Measurements from ENCODE around the gene PARD3. TPM values are rescaled to one million over a fixed set of nuclear protein-coding genes. Genes with fewer than 3 reads are reported as not detected.

Gene PARD3
- polyA plus RNA-seq, 1 donor from 2014 or later, result 12.4 TPM

- H3F3A ChIP-seq (ENCODE audit: insufficient read depth, low read length, poor library complexity, severe bottlenecking), result no peaks in the 10 kb centered on the region
- no peaks in the 10 kb centered on the region for H3K36me3 ChIP-seq (ENCODE audit: insufficient read depth, low read length)
- no peaks in the 10 kb centered on the region for H3K27me3 ChIP-seq (ENCODE audit: insufficient read depth, low read depth, low read length)
- no peak overlapping the region for H3K27ac ChIP-seq (ENCODE audit: low read length)
- no peak overlapping the region for H3K4me3 ChIP-seq (ENCODE audit: low read length)
- H4K20me1 ChIP-seq (ENCODE audit: insufficient read depth), result no peaks in the 10 kb centered on the region
- TF ChIP-seq REST (IDR thresholded peaks at IDR 0.05; ENCODE audit: borderline replicate concordance) (no peak), POLR2AphosphoS5 (IDR thresholded peaks at IDR 0.05) (no peak), SMC3 (conservative IDR thresholded peaks at IDR 0.05; ENCODE audit: poor library complexity) (no peak), EP300 (conservative IDR thresholded peaks at IDR 0.05; ENCODE audit: poor library complexity, severe bottlenecking) (no peak), EZH2 (IDR thresholded peaks at IDR 0.05; ENCODE audit: borderline replicate concordance, insufficient read depth, low read length, poor library complexity, severe bottlenecking) (no peak), CTCF (IDR thresholded peaks at IDR 0.05; ENCODE audit: poor library complexity, severe bottlenecking) (no peak), MXI1 (conservative IDR thresholded peaks at IDR 0.05; ENCODE audit: poor library complexity, severe bottlenecking) (no peak), RAD21 (conservative IDR thresholded peaks at IDR 0.05) (no peak), TAF1 (IDR thresholded peaks at IDR 0.05; ENCODE audit: low read depth) (no peak)
- H2AFZ ChIP-seq (ENCODE audit: low read depth, low read length), result no peak overlapping the region
- H3K4me2 ChIP-seq (ENCODE audit: low read length), result no peak overlapping the region
- no peaks in the 10 kb centered on the region for H3K9me2 ChIP-seq (ENCODE audit: insufficient read depth, low read length)
- H3K9me3 ChIP-seq (ENCODE audit: low read length), result no peaks in the 10 kb centered on the region
- H3K9ac ChIP-seq (ENCODE audit: low read length), result no peak overlapping the region
- H3K79me2 ChIP-seq (replicated peaks; ENCODE audit: insufficient read depth, low read length), result no peaks in the 10 kb centered on the region
Observed at GRCh38 chr10:34255035-34255434, 560.1 kb downstream of the PARD3 start.

- Histone ChIP-seq H3F3A (ENCODE audit: insufficient read depth, low read length, poor library complexity, severe bottlenecking) (no peaks in the 10 kb centered on the region), H3K79me2 (replicated peaks; ENCODE audit: insufficient read depth, low read length) (no peaks in the 10 kb centered on the region), H3K9me2 (ENCODE audit: insufficient read depth, low read length) (no peaks in the 10 kb centered on the region), H3K4me2 (ENCODE audit: low read length) (no peak overlapping the region), H4K20me1 (ENCODE audit: insufficient read depth) (no peaks in the 10 kb centered on the region), H3K27ac (ENCODE audit: low read length) (no peak overlapping the region), H3K36me3 (ENCODE audit: insufficient read depth, low read length) (no peaks in the 10 kb centered on the region), H2AFZ (ENCODE audit: low read depth, low read length) (no peak overlapping the region), H3K27me3 (ENCODE audit: insufficient read depth, low read depth, low read length) (no peaks in the 10 kb centered on the region), H3K9ac (ENCODE audit: low read length) (no peak overlapping the region), H3K9me3 (ENCODE audit: low read length) (no peaks in the 10 kb centered on the region), H3K4me3 (ENCODE audit: low read length) (no peak overlapping the region)
- TF ChIP-seq POLR2AphosphoS5 (IDR thresholded peaks at IDR 0.05), result no peak
- no peak for TF ChIP-seq REST (IDR thresholded peaks at IDR 0.05; ENCODE audit: borderline replicate concordance)
- no peak for TF ChIP-seq TAF1 (IDR thresholded peaks at IDR 0.05; ENCODE audit: low read depth)
- TF ChIP-seq SMC3 (conservative IDR thresholded peaks at IDR 0.05; ENCODE audit: poor library complexity), result no peak
- no peak for TF ChIP-seq EZH2 (IDR thresholded peaks at IDR 0.05; ENCODE audit: borderline replicate concordance, insufficient read depth, low read length, poor library complexity, severe bottlenecking)
- TF ChIP-seq EP300 (conservative IDR thresholded peaks at IDR 0.05; ENCODE audit: poor library complexity, severe bottlenecking), result no peak
- no peak for TF ChIP-seq MXI1 (conservative IDR thresholded peaks at IDR 0.05; ENCODE audit: poor library complexity, severe bottlenecking)
- TF ChIP-seq RAD21 (conservative IDR thresholded peaks at IDR 0.05), result no peak
- no peak for TF ChIP-seq CTCF (IDR thresholded peaks at IDR 0.05; ENCODE audit: poor library complexity, severe bottlenecking)
Observed at GRCh38 chr10:34254596-34254995, 560.5 kb downstream of the PARD3 start.
